Gastroesophageal sphincter (tissue), 4 donors: ENCODE measurements around the gene BIRC7. TPM values are rescaled to one million over a fixed set of nuclear protein-coding genes. Genes with fewer than 3 reads are reported as not detected.
A peak's percentile ranks its signal among the peaks of the same experiment; 100 is the strongest.

ENCODE experiments used
- ATAC-seq: fragments of 150-250 bp; one replicate; pipeline ENCODE4 v1.9.1; 2016; ENCODE audit warnings: mild to moderate bottlenecking, moderate library complexity
- H3K27ac ChIP-seq, 4 donors: fragments of 200-600 bp; sonication (generic) in 3 of 4; 1 replicate in 3 of 4; 2 replicates in 1 of 4; pipeline ENCODE4 v1.5.1; 2016 to 2019
- H3K27me3 ChIP-seq: fragments of 200-600 bp; sonication (generic); one replicate; pipeline ENCODE4 v1.5.1; 2019
- H3K36me3 ChIP-seq, 2 donors: fragments of 200-600 bp; sonication (generic); one replicate each; pipeline ENCODE4 v1.5.1; 2019; ENCODE audit warnings: control low read depth in 1 of 2
- H3K4me1 ChIP-seq, 3 donors: fragments of 200-600 bp; sonication (generic); 1 replicate in 2 of 3; 2 replicates in 1 of 3; pipeline ENCODE4 v1.5.1; 2016 to 2019; ENCODE audit warnings: control low read depth in 2 of 3
- H3K4me3 ChIP-seq, 2 donors: fragments of 200-600 bp; sonication (generic); one replicate each; pipeline ENCODE4 v1.5.1; 2019; ENCODE audit warnings: mild to moderate bottlenecking in 1 of 2, moderate library complexity in 1 of 2
- H3K9me3 ChIP-seq, 3 donors: fragments of 200-600 bp; sonication (generic); one replicate each; pipeline ENCODE4 v1.5.1; 2017 to 2019; ENCODE audit warnings: control low read depth in 2 of 3
- EP300 ChIP-seq: sonication (generic); formaldehyde crosslinking; IDR thresholded peaks from one replicate; pipeline ENCODE4 v1.6.1; 2017; ENCODE audit warnings: antibody characterized with exemption, mild to moderate bottlenecking
- POLR2A ChIP-seq, 2 donors: fragments of 450-650 bp; IDR thresholded peaks; one replicate each; pipeline ENCODE4 v1.6.1; 2017; ENCODE audit warnings: antibody characterized with exemption in 2 of 2, mild to moderate bottlenecking in 2 of 2, moderate library complexity in 1 of 2
- POLR2AphosphoS5 ChIP-seq: sonication (generic); formaldehyde crosslinking; IDR thresholded peaks from one replicate; pipeline ENCODE4 v1.6.1; 2017; ENCODE audit warnings: antibody characterized with exemption
- WGBS, 2 donors: methylation state at CpG; one replicate each; pipeline ENCODE4 v1.1.5; 2018; ENCODE audit warnings: low coverage in 1 of 2; 5-methylcytosine and 5-hydroxymethylcytosine counted together
- total RNA-seq, 4 donors: library from RNA; depleted of rRNA; stranded (reverse); fragments of >200 nt; gene quantifications; one replicate each; pipeline ENCODE4 v1.1.0, GENCODE V29; 2016
- TF ChIP-seq, protein P1 (sequence below), 4 experiments: fragments of 200-600 bp in 2 of 4; fragments of 450-650 bp in 2 of 4; sonication (generic) in 1 of 4; IDR thresholded peaks; one replicate each; pipeline ENCODE4 v1.5.1; 2017 to 2019; ENCODE audit warnings: antibody characterized with exemption in 4 of 4, mild to moderate bottlenecking in 2 of 4, moderate library complexity in 2 of 4

Gene BIRC7
- total RNA-seq, 4 donors from 2014 or later: not detected

- no peaks in the 10 kb centered on the region for H3K27me3 ChIP-seq
- H3K4me1 ChIP-seq: peaks cover 0 to 56% (median 0%) of the 10 kb centered on the region in 3 donors
- no peak overlapping the region for H3K27ac ChIP-seq
- 65 to 78% methylated on average over 5 of the region's 7 CpGs for WGBS, 2 donors
- no peak overlapping the region for H3K4me3 ChIP-seq
- TF ChIP-seq POLR2AphosphoS5: no peak
- TF ChIP-seq POLR2A (IDR thresholded peaks at IDR 0.05): no peak
- no peak for TF ChIP-seq EP300
- TF ChIP-seq, protein P1, sequence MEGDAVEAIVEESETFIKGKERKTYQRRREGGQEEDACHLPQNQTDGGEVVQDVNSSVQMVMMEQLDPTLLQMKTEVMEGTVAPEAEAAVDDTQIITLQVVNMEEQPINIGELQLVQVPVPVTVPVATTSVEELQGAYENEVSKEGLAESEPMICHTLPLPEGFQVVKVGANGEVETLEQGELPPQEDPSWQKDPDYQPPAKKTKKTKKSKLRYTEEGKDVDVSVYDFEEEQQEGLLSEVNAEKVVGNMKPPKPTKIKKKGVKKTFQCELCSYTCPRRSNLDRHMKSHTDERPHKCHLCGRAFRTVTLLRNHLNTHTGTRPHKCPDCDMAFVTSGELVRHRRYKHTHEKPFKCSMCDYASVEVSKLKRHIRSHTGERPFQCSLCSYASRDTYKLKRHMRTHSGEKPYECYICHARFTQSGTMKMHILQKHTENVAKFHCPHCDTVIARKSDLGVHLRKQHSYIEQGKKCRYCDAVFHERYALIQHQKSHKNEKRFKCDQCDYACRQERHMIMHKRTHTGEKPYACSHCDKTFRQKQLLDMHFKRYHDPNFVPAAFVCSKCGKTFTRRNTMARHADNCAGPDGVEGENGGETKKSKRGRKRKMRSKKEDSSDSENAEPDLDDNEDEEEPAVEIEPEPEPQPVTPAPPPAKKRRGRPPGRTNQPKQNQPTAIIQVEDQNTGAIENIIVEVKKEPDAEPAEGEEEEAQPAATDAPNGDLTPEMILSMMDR (IDR thresholded peaks at IDR 0.05): no peak
- H3K36me3 ChIP-seq: peaks cover 0 to 71% of the 10 kb centered on the region in 2 donors
- ATAC-seq: no peak
- H3K9me3 ChIP-seq: no peaks in the 10 kb centered on the region
Measured at GRCh38 chr20:63198606-63199005, 37.1 kb upstream of the BIRC7 start.

GRCh38 chr20:63202021-63202420 is 33.7 kb upstream of the BIRC7 start:
- Histone ChIP-seq H3K27ac (no peak overlapping the region), H3K4me1 (peaks cover 0 to 71% (median 7%) of the 10 kb centered on the region in 3 donors), H3K36me3 (peaks cover 0 to 77% of the 10 kb centered on the region in 2 donors), H3K27me3 (no peaks in the 10 kb centered on the region), H3K9me3 (no peaks in the 10 kb centered on the region), H3K4me3 (no peak overlapping the region)
- TF ChIP-seq POLR2A (IDR thresholded peaks at IDR 0.05) (no peak), POLR2AphosphoS5 (no peak), EP300 (no peak)
- TF ChIP-seq, protein P1 (IDR thresholded peaks at IDR 0.05): no peak
- WGBS, 2 donors: 83% methylated on average over 5 of the region's 17 CpGs; no CpG with 5 or more reads in 1 of the 2 donors
- no peak for ATAC-seq

GRCh38 chr20:63202811-63203526 is 32.7 kb upstream of the BIRC7 start:
- no peak overlapping the region for H3K27ac ChIP-seq
- H3K4me3 ChIP-seq: no peak overlapping the region
- no peaks in the 10 kb centered on the region for H3K27me3 ChIP-seq
- peaks cover 0 to 69% (median 7%) of the 10 kb centered on the region in 3 donors for H3K4me1 ChIP-seq
- peaks cover 0 to 87% of the 10 kb centered on the region in 2 donors for H3K36me3 ChIP-seq
- WGBS, 2 donors: 72% methylated on average over 2 of the region's 29 CpGs; no CpG with 5 or more reads in 1 of the 2 donors
- TF ChIP-seq, protein P1 (IDR thresholded peaks at IDR 0.05): no peak
- ATAC-seq: no peak
- H3K9me3 ChIP-seq: no peaks in the 10 kb centered on the region

DNA sequence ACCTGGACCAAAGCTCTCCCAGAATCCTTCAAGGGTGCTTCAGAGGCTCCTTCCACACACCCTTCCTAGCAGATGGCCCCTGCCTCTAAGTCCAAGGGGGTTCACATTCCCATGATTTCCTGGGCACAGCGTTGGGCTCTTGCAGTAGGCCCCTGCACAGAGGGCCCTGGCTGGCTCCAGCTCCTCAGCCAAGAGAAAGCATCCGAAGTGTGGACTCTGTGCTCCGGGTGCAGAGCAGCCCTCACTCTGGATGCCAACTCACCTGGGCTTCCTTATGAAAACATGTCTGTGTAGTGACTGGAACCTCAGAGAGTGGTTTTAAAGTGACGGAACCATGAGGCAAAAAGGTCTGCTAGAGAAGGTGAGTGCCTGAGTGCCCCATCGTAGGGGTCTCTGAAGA is 31.3 kb upstream of the BIRC7 start:
- TF ChIP-seq POLR2AphosphoS5 (no peak), EP300 (no peak), POLR2A (IDR thresholded peaks at IDR 0.05) (no peak)
- TF ChIP-seq, protein P1 (IDR thresholded peaks at IDR 0.05): no peak
- Histone ChIP-seq H3K4me1 (peaks cover 0 to 68% (median 7%) of the 10 kb centered on the region in 3 donors), H3K27ac (no peak overlapping the region), H3K9me3 (no peaks in the 10 kb centered on the region), H3K36me3 (peaks cover 0 to 98% of the 10 kb centered on the region in 2 donors), H3K4me3 (no peak overlapping the region), H3K27me3 (no peaks in the 10 kb centered on the region)
- no peak for ATAC-seq
- 87% methylated on average over 4 of the region's 5 CpGs; no CpG with 5 or more reads in 1 of the 2 donors for WGBS, 2 donors

DNA sequence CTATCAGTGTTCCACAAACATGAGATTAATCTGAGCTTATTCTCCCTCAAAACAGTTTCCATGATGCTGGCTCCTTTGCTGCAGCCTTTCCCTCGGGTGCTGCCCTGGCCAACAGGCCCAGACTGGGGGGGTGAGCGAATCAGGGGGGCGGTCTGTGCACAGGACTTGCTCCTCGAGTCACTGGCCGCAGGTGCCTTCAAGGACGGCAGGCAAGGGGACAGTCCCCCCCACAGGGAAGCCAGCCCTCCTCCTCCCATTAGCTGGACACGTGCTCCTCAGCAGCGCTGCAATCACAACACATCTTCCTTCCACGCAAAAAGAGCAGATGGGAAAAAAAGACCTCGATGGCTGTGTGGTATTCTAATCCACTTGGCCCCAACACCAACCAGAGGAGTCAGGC is 29.8 kb upstream of the BIRC7 start:
- H3K27ac ChIP-seq: peak overlapping the region in 2 of 4 donors; percentile 68 to 72
- peaks cover 0 to 68% (median 13%) of the 10 kb centered on the region in 3 donors for H3K4me1 ChIP-seq
- H3K9me3 ChIP-seq: no peaks in the 10 kb centered on the region
- no peak for ATAC-seq
- H3K36me3 ChIP-seq: peaks cover 0 to 97% of the 10 kb centered on the region in 2 donors
- 59% methylated on average over 3 of the region's 10 CpGs; no CpG with 5 or more reads in 1 of the 2 donors for WGBS, 2 donors
- TF ChIP-seq POLR2A (IDR thresholded peaks at IDR 0.05) (no peak), EP300 (no peak), POLR2AphosphoS5 (no peak)
- TF ChIP-seq, protein P1 (IDR thresholded peaks at IDR 0.05): no peak
- H3K4me3 ChIP-seq: no peak overlapping the region
- H3K27me3 ChIP-seq: no peaks in the 10 kb centered on the region
